Stimulated activated CD4-positive, alpha-beta T cell treated with anti-CD3 and anti-CD28 coated beads, TNF-alpha, amount 100 ng/mL, for 4 hours (primary cell): ENCODE measurements around the gene GFOD2.
"Not testable (repeated sequence)": the region's sequence is repeated elsewhere in the genome, so short reads cannot be mapped to it uniquely, and the experiment has no call there.

ENCODE experiments used
- DNase-seq, 3 experiments: peaks; one replicate each; pipeline ENCODE4 v3.0.0-alpha.2; 2020; ENCODE audit warnings: low read depth in 3 of 3

The GFOD2 gene, protein sequence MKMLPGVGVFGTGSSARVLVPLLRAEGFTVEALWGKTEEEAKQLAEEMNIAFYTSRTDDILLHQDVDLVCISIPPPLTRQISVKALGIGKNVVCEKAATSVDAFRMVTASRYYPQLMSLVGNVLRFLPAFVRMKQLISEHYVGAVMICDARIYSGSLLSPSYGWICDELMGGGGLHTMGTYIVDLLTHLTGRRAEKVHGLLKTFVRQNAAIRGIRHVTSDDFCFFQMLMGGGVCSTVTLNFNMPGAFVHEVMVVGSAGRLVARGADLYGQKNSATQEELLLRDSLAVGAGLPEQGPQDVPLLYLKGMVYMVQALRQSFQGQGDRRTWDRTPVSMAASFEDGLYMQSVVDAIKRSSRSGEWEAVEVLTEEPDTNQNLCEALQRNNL

DNA sequence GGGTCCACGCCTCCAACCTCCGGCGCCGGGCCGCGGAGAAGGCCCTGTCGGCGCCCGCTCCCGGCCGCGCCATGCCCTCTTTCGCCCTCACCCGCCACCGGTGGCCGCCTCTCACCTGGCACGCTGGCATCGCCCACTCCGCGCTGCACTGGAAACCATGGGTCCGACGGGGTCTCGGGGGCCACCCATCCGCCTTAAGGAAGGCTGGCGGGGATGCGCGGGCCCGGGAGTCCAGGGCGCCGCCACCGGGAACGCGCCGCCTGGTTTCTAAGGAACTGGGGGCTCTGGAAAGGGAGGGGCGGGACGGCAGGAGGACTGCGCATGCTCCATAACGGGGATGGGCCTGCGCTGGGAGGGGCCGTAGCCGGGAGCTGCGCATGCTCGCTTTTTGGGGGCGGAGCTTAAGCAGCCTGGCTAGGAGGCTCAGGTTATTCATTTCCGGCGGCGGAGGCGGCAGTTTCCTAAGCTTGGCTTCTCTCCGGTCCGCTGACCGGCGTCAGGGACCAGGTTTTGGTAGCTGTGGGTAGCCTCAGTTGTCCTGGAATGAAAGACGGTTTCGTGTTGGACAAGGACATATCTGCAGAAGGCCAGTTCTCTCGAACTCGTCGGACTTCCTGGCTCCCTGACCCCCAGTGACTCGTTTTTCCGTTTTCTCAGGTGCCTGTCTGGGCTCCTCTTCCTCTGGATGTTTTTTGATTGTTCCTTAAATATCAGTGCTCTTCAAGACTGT is at the start of gene GFOD2:
GFOD2 (minus strand) TSS at position 269 of the 730 bp plus-strand sequence. CDS start 33,601 bp downstream, outside the sequence.
- peak; percentile 96 to 99 (median 99) for DNase-seq

DNA sequence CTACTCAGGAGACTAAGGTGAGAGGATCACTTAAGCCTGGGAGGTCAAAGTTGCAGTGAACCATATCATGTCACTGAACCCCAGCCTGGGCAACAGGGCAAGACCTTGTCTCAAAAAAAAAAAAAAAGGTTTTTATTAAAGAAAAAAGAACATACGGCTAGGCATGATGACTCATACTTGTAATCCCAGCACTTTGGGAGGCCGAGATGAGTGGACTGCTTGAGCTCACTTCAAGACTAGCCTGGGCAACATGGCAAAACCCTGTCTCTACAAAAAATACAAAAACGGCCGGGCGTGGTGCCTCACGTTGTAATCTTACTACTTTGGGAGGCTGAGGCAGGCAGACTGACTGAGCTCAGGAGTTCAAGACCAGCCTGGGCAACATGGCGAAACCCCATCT is 48.8 kb upstream of the GFOD2 start:
- no peak for DNase-seq

DNA sequence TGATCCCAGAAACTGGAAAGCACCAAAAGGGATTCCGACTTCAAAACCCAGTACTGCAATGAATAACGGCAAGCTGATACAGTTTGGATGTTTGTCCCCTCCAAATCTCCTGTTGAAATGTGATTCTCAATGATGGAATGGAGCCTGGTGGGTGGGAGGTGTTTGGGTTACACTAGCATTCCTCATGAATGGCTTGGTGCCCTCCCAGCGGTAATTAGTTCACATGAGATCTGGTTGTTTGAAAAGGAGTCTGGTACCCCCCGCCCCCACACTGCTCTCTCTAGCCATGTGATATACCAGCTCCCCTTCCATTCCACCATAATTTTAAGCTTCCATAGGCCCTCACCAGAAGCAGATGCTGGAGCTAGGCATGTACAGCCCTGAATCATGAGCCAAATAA is 47.2 kb upstream of the GFOD2 start:
- no peak for DNase-seq

DNA sequence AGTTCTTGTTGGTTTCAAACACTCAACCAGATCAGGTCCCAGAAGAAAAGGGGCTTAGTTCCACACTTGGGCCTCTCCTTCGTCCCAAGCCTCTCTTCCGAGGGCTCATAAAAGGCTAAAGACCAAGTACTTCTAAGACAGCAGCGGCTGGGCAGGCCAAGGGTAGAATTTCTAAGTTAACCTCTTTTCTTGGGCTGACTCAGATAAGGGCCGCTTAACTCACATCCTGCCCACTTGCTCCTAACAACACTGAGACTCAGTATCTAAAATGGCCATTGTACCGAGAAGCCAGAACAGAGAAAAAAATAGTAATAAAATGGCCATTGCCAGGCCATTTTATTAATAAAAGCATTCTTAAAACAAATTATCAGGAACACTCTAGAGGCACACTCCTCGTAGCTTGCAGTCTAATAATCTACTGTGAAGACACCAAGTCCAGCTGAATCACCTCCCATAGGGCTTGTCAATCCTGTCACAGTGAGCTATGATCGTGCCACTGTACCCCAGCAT is 45.1 kb upstream of the GFOD2 start:
- DNase-seq: no peak

DNA sequence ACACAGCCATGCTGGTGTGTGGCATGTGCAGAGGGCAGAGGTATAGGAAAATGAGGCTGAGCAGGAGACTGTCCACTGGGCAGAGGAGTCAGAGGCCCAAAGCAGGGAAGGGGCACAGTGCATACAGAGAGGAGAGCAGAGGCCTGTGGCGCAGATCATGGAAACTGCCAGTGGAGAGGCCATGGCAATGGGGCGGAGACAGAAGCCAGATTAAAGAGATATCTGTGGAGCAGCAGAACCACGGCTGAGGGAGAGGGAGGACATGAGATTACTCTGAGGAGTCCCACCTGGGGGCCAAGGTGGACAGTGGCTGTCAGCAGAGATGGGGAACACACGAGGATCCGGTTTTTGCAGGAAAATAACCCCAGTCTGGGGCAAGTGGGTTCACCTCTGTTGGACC is 44.0 kb upstream of the GFOD2 start:
- DNase-seq: no peak

DNA sequence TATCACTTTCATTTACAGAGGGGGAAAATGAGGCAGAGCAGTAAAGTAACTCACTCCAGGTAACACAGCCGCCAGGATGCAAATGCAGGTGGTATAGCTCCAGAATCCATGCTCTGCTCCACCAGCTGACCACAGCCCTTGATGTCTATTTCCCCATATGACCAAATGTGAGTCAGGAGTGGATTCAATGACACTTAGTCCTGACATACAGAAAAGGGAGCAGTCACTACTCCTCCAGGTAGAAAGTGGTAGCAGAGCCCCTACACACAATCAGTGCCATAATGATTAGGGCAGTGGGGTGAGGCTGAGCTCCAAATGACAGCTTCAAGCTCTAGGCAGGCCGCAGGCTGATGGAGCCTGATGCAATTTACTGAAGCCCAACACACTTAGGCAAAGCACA is 43.3 kb upstream of the GFOD2 start:
- no peak for DNase-seq

DNA sequence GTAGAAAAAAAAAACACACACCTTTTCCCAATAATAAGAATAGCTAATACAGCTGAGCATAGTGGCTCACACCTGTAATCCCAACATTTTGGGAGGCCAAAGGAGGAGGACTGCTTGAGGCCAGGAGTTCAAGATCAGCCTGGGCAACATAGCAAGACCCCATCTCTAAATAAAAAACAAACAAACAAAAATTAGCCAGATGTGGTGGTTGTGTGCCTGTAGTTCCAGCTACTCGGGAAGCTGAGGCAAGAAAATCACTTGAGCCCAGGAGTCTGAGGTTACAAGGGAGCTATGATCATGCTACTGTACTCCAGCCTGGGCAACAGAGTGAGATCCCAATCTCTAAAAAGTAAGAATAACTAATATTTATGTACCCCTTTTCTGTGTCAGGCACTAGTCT is 42.8 kb upstream of the GFOD2 start:
- DNase-seq: no peak

DNA sequence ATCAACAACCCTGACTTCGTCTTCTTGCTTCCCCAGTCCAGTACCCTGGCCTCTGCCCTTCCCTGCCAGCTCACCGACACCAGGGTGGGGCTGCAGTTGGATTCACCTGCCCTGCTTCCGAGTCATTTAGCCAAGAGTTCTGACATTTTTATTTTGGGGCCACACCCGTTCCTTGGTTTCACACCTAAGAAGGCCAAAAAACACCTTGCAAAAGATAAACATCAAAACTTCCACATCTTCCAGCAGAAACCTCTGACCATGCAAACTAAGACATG is 41.8 kb upstream of the GFOD2 start:
- DNase-seq: no peak

DNA sequence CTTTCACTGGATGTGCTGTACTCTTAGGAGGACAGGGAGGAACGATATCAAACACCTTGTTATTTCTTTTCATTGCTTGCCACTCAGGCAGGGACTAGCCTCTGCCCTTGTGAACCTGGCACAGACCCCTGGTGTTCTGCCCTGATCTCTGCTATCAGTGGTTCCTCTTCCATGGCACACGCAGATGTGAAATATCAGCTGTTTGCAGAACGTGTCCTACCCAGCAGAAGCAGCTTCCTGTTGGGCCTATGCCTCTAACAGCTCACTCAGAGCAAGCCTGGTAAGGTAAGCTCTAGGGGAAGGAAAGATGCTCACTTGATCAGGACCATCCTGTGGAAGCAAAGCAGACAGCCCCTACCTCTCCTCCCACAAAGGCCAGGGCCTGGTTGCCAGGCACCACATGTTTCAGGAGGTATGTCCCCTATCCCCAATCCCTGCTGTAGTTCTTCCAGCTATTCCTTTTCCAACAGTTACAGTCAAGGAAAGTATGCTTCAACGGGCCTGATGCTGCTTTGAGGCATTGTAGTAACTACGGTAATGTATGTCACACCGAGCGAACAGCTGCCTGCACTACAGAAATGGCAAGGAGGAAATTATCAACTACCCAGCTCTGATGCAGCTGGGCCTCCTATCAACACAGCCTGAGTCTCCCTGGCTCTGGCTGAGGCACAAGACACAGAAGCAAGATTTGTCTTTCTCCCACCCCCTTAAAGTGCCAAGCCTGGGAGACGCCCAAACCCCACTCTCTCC is 41.3 kb upstream of the GFOD2 start:
- no peak for DNase-seq

DNA sequence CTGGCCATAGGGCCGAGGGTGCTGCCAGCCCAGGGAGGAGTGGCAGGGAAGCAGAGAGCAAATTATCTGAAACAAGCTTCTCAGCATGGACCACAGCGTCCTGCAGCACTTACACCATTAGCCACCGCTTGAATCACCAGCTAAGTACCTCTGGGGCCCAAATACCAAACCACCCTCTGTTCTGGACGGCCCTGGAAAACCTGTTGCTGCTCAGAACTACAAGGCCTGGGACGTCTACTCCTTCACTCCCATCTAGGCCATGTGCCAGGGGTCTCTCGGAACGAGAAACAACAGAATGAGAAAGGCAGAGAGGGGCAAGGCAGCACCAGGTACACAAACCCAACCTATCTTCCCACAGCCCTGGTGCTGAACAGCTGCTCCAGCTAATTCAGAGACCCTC is 39.9 kb upstream of the GFOD2 start:
- no peak for DNase-seq

DNA sequence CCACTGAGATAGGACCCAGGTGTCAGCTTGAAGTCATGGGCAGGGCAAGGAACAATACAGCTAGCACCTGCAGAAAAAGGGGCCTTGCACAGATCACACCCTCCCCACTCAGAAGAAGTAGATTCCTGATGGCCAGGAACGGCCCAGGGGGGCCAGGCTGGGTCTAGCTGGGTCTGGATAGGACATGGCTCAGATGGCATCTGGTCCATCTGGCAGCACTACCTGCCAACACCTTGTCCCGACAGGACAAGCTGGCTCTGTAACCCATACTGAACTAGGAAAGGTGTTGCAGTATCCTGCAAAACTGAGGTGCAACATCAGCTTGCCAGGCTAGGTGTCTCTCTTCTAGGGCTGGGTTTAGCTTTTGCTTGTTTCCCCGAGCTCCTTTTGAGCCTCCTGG is 38.9 kb upstream of the GFOD2 start:
- DNase-seq: no peak

DNA sequence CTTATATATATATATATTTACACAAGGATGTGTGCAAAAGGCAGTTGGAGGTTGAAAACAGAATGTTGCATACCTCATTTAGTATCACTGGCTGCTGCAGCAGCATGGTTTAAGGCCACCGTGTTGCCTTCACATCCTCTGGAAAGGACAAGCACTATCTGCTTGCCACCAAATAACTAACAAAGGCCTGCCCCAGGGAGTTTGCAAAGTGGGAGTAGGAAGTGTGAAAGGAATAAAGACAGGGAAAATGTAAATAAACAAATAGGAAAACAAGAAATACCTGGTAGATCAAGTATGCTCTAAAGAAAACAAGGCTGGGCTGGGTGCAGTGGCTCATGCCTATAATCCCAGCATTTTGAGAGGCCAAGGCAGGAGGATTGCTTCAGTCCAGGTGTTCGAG is 33.5 kb upstream of the GFOD2 start:
- DNase-seq: no peak

DNA sequence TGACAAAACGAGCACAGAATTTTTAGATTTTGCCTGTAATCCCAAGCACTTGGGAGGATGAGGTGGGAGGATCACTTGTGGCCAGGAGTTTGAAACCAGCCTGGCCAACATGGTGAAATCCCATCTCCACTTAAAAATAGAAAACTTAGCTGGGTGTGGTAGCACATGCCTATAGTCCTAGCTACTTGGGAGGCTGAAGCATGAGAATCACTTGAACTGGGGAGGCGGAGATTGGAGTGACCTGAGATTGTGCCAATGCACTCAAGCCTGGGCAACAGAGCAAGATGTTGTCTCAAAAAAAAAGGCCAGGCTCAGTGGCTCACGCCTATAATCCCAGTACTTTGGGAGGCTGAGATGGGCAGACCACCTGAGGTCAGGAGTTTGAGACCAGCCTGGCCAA is 32.2 kb upstream of the GFOD2 start:
- DNase-seq: not testable (repeated sequence)

DNA sequence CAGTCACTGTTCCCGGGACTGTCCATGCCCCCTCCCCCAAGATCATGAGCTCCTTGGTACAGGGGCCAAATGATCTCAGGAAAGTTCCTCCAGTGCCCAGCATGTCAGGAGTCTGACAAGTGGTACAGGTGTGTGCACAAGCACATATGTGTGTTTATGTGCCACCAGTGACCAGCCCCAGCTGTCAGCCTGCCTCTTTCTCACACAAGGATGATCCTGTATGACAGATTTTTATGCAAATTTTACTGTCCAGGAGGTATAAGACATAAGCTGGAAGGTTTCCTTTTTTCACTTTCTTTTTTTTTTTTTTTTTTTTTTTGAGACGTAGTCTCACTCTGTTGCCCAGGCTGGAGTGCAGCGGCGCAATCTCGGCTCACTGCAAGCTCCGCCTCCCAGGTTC is 31.4 kb upstream of the GFOD2 start:
- no peak for DNase-seq

DNA sequence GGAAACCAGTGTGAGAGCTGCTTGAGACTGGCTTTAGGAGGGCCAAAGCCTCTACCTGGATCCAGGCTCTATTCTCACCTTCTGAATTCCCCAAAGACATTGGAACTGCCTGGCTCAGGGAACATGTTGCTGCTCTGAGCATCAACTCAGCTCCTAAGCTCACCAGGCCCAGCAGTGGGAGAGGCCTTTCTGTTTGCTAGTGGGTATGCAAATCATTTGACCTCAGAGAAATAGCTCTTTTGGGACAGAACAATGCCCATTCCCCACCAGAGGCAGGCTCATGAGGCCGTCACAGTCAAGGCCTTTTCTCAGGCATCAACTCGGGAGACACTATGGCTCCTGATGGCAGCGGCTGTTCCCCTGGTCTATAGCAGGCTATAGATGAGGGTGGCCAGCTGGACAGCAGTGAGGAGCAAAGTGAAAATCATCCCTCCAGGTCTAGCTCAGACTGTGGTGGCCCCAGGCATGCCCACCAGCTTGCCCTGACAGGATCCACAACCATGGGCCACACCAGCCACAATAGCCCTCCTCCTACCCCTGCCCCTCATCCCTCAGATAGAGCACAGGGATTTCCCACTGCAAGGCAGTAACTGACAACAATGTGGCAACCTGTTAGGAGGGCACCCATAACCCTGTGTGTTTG is 30.4 kb upstream of the GFOD2 start:
- DNase-seq: no peak

DNA sequence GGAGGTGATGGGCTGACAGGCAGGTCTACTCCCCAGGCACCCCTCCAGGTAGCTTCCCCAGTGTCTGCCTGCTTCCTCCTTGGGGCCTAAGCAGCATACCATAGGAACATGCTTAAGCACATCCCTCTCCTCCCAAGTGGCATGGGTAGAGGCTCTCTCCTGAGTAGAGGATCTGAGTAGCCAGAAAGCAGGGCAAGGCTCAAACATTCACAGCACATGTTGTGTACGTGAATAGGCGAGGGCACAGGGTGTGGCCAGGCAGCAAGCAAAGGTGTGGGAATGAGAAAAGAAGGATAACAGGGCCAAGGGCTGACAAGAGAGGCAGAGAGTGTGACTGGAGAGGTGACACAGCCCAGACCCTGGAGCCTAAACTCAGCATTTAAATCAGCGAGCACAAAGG is 29.7 kb upstream of the GFOD2 start:
- no peak for DNase-seq

DNA sequence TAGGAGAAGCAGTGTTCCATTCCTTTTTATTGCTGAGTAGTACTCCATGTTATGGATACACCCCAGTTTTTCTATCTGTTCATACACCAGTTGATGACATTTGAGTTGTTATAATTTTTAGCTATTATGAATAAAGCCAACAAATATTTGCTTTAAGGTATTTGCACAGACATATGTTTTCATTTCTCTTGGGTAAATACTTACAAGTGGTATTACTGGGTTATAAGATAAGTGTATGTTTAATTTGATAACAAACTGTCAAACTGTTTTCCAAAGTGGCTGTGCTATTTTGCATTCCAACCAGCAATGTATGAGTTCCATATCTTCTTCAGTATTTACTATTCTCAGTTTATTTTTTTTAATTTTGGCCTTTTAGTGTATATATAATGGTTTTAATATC is 27.7 kb upstream of the GFOD2 start:
- no peak for DNase-seq

DNA sequence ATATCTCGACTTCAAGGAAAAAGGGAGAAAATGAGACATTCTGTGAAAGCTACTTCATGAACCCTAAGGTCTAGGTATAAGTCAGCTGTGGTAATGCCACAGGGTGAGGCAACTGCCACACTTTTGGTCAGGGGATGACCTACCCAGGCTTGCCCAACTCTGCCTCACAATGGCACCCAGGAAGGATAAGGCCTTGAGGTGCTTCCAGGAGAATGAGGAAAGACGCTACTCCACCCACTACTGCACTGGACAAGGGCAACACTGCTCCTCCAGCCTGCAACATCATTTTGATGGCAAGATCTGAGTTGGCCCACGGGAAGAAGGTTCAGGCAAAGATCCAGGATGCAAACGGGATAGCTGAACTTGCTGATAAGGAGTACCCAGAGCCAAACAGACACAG is 22.0 kb upstream of the GFOD2 start:
- DNase-seq: no peak

DNA sequence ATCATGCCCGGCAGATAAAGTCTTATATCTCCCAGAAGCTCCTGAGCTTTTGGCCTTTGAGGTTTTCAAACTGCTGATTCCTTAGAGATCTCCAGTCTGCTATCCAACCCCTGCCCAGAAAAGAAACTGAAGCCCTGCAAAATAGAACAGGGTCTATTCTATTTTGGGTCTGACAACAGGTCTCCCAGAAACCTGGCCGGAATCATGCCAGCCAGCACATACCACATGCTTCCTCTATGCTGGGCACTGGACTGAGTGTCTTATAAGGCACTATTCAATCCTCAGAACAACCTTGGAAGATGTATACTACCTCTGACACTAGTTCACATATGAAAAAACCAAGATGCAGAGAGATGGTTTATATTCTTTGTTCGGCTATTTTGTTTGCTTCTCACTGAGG is 21.3 kb upstream of the GFOD2 start:
- no peak for DNase-seq

DNA sequence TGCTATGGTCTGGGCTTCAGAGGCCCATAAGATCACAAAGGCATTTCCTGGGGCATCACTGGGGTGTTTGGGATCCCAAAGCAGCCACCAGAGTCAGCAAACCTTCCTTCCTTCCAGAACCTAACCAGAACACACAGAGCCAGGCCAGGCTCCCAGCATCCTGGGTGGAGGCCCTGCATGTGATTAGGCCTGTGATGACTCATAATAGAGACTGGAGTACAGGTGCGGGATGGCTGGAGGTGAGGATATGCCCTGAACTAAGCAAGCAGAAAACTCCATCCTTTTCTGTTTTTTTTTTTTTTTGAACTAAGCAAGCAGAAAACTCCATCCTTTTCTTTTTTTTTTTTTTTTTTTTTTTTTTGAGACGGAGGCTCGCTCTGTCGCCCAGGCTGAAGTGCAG is 17.7 kb upstream of the GFOD2 start:
- DNase-seq: no peak

DNA sequence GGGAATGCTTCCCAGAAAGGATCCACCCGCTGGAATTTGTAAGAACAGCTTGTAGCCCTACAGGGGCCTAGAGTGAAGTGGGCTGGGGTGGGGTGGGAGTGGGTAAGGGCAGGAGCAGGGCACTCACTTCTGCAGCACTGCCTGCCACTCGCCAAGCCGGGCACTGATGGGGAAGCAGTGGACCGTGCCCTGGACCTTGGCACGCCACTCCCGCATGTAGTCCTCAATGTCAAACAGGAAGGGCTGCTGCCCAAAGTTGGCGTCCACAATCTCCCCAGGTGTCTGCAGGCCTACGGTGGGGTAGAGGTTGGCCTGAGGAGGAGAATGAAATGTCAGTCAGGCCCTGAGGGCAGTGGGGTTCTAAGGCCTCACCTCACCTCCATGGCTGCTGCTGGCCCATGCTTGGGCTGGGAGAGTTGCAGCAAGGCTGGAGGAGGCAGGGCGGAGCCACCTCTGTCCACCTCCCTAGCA is 15.7 kb upstream of the GFOD2 start:
- DNase-seq: no peak
